Astrocyte of the cerebellum (primary cell): ENCODE data around the gene TAS2R7.
"Not testable (repeated sequence)": the region's sequence is repeated elsewhere in the genome, so short reads cannot be mapped to it uniquely, and the experiment has no call there.

ENCODE experiments used
- DNase-seq: peaks from one replicate; pipeline ENCODE4 v3.0.0-alpha.2; 2011; ENCODE audit warnings: low read depth
- H3K4me3 ChIP-seq: 2 replicates; pipeline ENCODE4 v1.5.1; 2011; ENCODE audit warnings: mild to moderate bottlenecking, low read depth, low read length, moderate library complexity
- in situ Hi-C: cut with HindIII; loops from 2 replicates; pipeline ENCODE4 v1.10.0; 2017; ENCODE audit warnings: low sequenced_read_pairs
- TF ChIP-seq, protein P1 (sequence below): IDR thresholded peaks from 2 replicates; pipeline ENCODE4 v1.5.1; 2012; ENCODE audit warnings: low read length, low read depth, moderate library complexity, mild to moderate bottlenecking; ENCODE audit errors: missing control alignments

The TAS2R7 gene

GRCh38 chr12:10794222-10794621, 8.2 kb downstream of the TAS2R7 start:
- TF ChIP-seq, protein P1, sequence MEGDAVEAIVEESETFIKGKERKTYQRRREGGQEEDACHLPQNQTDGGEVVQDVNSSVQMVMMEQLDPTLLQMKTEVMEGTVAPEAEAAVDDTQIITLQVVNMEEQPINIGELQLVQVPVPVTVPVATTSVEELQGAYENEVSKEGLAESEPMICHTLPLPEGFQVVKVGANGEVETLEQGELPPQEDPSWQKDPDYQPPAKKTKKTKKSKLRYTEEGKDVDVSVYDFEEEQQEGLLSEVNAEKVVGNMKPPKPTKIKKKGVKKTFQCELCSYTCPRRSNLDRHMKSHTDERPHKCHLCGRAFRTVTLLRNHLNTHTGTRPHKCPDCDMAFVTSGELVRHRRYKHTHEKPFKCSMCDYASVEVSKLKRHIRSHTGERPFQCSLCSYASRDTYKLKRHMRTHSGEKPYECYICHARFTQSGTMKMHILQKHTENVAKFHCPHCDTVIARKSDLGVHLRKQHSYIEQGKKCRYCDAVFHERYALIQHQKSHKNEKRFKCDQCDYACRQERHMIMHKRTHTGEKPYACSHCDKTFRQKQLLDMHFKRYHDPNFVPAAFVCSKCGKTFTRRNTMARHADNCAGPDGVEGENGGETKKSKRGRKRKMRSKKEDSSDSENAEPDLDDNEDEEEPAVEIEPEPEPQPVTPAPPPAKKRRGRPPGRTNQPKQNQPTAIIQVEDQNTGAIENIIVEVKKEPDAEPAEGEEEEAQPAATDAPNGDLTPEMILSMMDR: no peak
- H3K4me3 ChIP-seq: no peak overlapping the region
- in situ Hi-C loops: loop anchor here (25.0 kb wide), 2 partner anchors 393 to 693 kb away; partner anchors contain the start of gene TAS2R42
- DNase-seq: no peak

GRCh38 chr12:10791769-10792168, 10.7 kb downstream of the TAS2R7 start:
- not testable (repeated sequence) for H3K4me3 ChIP-seq, DNase-seq
- in situ Hi-C loops: loop anchor here (25.0 kb wide), 2 partner anchors 396 to 696 kb away; partner anchors contain the start of gene TAS2R42

- DNase-seq: no peak
- TF ChIP-seq, protein P1: no peak
- no peak overlapping the region for H3K4me3 ChIP-seq
- in situ Hi-C loops: loop anchor here (25.0 kb wide), 2 partner anchors 404 to 704 kb away; partner anchors contain the start of gene TAS2R42
Observed at GRCh38 chr12:10783252-10783651, 19.2 kb downstream of the TAS2R7 start.

GRCh38 chr12:10779103-10779502, 23.3 kb downstream of the TAS2R7 start:
- TF ChIP-seq, protein P1: no peak
- no peak for DNase-seq
- in situ Hi-C loops: loop anchor here (25.0 kb wide), 2 partner anchors 408 to 708 kb away; partner anchors contain the start of gene TAS2R42
- no peak overlapping the region for H3K4me3 ChIP-seq

DNA sequence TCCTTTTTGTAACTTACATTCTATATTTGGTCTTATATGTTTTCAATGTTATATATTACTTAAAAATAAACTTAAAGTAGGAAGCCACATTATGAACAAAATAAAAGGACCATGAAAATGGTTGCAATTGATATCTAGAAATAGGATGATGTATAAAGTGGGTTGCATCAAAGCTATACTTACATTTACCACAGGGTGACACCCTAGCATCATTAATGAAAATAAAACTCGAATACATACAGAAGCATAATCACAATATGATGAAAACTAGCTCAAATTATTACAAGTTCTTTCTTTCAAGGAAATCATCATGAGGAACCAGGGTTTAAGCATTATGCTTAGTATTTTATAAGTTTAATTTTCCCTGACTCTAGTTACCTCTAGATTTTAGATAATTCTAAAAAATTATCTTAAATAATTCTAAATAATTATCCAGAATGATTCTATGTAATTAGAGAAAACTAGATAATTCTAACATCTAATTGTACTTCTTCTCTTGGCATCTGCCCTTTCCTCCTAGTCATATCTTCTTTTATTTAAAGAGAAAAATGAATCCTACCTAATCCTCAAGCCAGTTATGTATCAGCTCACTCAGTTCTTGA, 31.2 kb downstream of the TAS2R7 start:
- H3K4me3 ChIP-seq: no peak overlapping the region
- TF ChIP-seq, protein P1: peak; percentile 27
- peak; percentile 42 for DNase-seq
- in situ Hi-C loops: no loop called here

- DNase-seq: no peak
- no peak overlapping the region for H3K4me3 ChIP-seq
- TF ChIP-seq, protein P1: no peak
- in situ Hi-C loops: no loop called here
Observed at GRCh38 chr12:10759657-10760056, 42.8 kb downstream of the TAS2R7 start.

DNA sequence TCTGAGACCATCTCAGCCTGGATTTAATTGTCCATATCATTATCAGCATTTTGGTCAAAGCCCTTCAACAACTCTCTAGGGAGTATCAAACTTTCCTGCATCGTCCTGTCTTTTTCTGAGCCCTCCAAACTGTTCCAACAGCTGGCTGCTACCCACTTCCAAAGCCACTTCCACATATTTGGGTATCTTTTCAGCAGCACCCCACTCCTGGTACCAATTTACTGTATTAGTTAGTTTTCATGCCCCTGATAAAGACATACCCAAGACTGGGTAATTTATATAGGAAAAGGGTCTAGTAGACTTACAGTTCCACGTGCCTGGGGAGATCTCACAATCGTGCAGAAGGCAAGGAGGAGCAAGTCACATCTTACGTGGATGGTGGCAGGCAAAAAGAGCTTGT, 46.2 kb downstream of the TAS2R7 start:
- DNase-seq: no peak
- TF ChIP-seq, protein P1: no peak
- H3K4me3 ChIP-seq: no peak overlapping the region
- in situ Hi-C loops: no loop called here
